IMR-90 (cell line): Measurements from ENCODE around the gene PHF20. TPM values are rescaled to one million over a fixed set of nuclear protein-coding genes. Genes with fewer than 3 reads are reported as not detected.

Source experiments
- ATAC-seq: fragments of 200-7000 bp; cut with Tn5 transposase; 2 replicates; pipeline ENCODE4 v1.9.1; 2020; ENCODE audit warnings: low read depth, mild to moderate bottlenecking, moderate library complexity
- BruUV-seq: library from RNA; stranded (reverse); fragments of 400-500 nt; replicated peaks from 2 replicates; lab custom pipeline; 2021; lab: Mats Ljungman, UMichigan
- CTCF ChIA-PET: fragments of 300-600 bp; formaldehyde crosslinking; extraction: SDS; loops from one replicate; lab custom pipeline; 2021; ENCODE audit warnings: antibody characterized with exemption; lab: Yijun Ruan, JAX
- POLR2A ChIA-PET: fragments of 300-600 bp; sonication (Branson Sonifier 250); formaldehyde crosslinking; loops from one replicate; lab custom pipeline; 2022; ENCODE audit warnings: antibody characterized with exemption; ENCODE audit not compliant: unreplicated experiment; lab: Charles Lee
- DNase-seq: peaks from one replicate; pipeline ENCODE4 v3.0.0; 2013
- H2AFZ ChIP-seq: replicated peaks from 2 replicates; pipeline ENCODE3; 2013; ENCODE audit warnings: low read length, mild to moderate bottlenecking; ENCODE audit not compliant: poor library complexity
- H2AK5ac ChIP-seq: 2 replicates; pipeline ENCODE4 v1.6.1; 2013; ENCODE audit warnings: low read depth, low read length, inconsistent platforms
- H2AK9ac ChIP-seq: replicated peaks from 2 replicates; pipeline ENCODE3; 2013; ENCODE audit warnings: mild to moderate bottlenecking, low read depth, low read length, moderate library complexity; ENCODE audit not compliant: poor library complexity
- H2BK120ac ChIP-seq: 2 replicates; pipeline ENCODE4 v1.6.1; 2013; ENCODE audit warnings: low read depth, low read length, inconsistent platforms
- H2BK15ac ChIP-seq: 3 replicates; pipeline ENCODE4 v1.6.1; 2013; ENCODE audit warnings: low read depth, low read length, inconsistent platforms
- H2BK20ac ChIP-seq: 2 replicates; pipeline ENCODE4 v1.6.1; 2013; ENCODE audit warnings: low read depth, mild to moderate bottlenecking, inconsistent platforms, low read length, moderate library complexity
- H2BK5ac ChIP-seq: 2 replicates; pipeline ENCODE4 v1.6.1; 2013; ENCODE audit warnings: mild to moderate bottlenecking, low read depth, low read length, inconsistent platforms; ENCODE audit not compliant: poor library complexity, severe bottlenecking
- H3K14ac ChIP-seq: replicated peaks from 2 replicates; pipeline ENCODE4 v1.6.1; 2013; ENCODE audit warnings: low read depth, low read length, inconsistent platforms
- H3K18ac ChIP-seq: 2 replicates; pipeline ENCODE4 v1.6.1; 2013; ENCODE audit warnings: low read depth, low read length, control low read depth
- H3K23ac ChIP-seq: 2 replicates; pipeline ENCODE4 v1.6.1; 2013; ENCODE audit warnings: low read depth, low read length, inconsistent platforms
- H3K27ac ChIP-seq: 2 replicates; pipeline ENCODE4 v1.5.1; 2013; ENCODE audit warnings: mild to moderate bottlenecking, control low read depth, low read length; ENCODE audit not compliant: insufficient read depth
- H3K27me3 ChIP-seq: 2 replicates; pipeline ENCODE4 v1.6.1; 2013; ENCODE audit warnings: low read length; ENCODE audit not compliant: control insufficient read depth, insufficient read depth
- H3K36me3 ChIP-seq: 2 replicates; pipeline ENCODE4 v1.6.1; 2013; ENCODE audit warnings: low read length, mixed read lengths; ENCODE audit not compliant: control insufficient read depth, insufficient read depth
- H3K4ac ChIP-seq: 2 replicates; pipeline ENCODE4 v1.6.1; 2013; ENCODE audit warnings: low read depth, low read length, inconsistent platforms
- H3K4me1 ChIP-seq: 2 replicates; pipeline ENCODE4 v1.6.1; 2013; ENCODE audit warnings: low read length, mixed read lengths; ENCODE audit not compliant: control insufficient read depth, insufficient read depth
- H3K4me2 ChIP-seq: 2 replicates; pipeline ENCODE4 v1.6.1; 2013; ENCODE audit warnings: low read depth, mild to moderate bottlenecking, control low read depth, low read length, moderate library complexity
- H3K4me3 ChIP-seq: 2 replicates; pipeline ENCODE4 v1.5.1; 2013; ENCODE audit warnings: low read depth, mild to moderate bottlenecking, control low read depth, low read length, moderate library complexity; ENCODE audit not compliant: insufficient read depth
- H3K56ac ChIP-seq: 2 replicates; pipeline ENCODE4 v1.6.1; 2013; ENCODE audit warnings: low read length, inconsistent platforms; ENCODE audit not compliant: insufficient read depth; ENCODE audit errors: extremely low read depth
- H3K79me1 ChIP-seq, 2 experiments: 2 replicates each; pipeline ENCODE4 v1.6.1; 2013; ENCODE audit warnings: low read length in 2 of 2, inconsistent platforms in 1 of 2, low read depth in 1 of 2
- H3K9ac ChIP-seq: 2 replicates; pipeline ENCODE4 v1.6.1; 2013; ENCODE audit warnings: low read depth, low read length, control low read depth
- H3K9me1 ChIP-seq: 2 replicates; pipeline ENCODE4 v1.6.1; 2013; ENCODE audit warnings: low read length, inconsistent platforms; ENCODE audit not compliant: insufficient read depth
- H3K9me3 ChIP-seq: 2 replicates; pipeline ENCODE4 v1.6.1; 2013; ENCODE audit warnings: low read length; ENCODE audit not compliant: control insufficient read depth, insufficient read depth
- H4K20me1 ChIP-seq: 2 replicates; pipeline ENCODE4 v1.6.1; 2013; ENCODE audit warnings: low read length, inconsistent platforms; ENCODE audit not compliant: insufficient read depth
- H4K5ac ChIP-seq: 2 replicates; pipeline ENCODE4 v1.6.1; 2013; ENCODE audit warnings: mild to moderate bottlenecking, low read depth, low read length, control low read depth
- H4K8ac ChIP-seq, 2 experiments: 2 replicates each; pipeline ENCODE4 v1.6.1; 2013; ENCODE audit warnings: low read depth in 2 of 2, low read length in 2 of 2, control low read depth in 1 of 2, inconsistent platforms in 1 of 2
- H4K91ac ChIP-seq: 2 replicates; pipeline ENCODE4 v1.6.1; 2013; ENCODE audit warnings: low read depth, low read length, inconsistent platforms; ENCODE audit not compliant: insufficient read depth
- BHLHE40 ChIP-seq: fragments of 150-350 bp; IDR thresholded peaks from 2 replicates; pipeline ENCODE4 v1.6.1; 2016; ENCODE audit warnings: mild to moderate bottlenecking, low read depth, low read length
- CEBPB ChIP-seq: IDR thresholded peaks from 2 replicates; pipeline ENCODE4 v1.6.1; 2012; ENCODE audit warnings: low read depth, low read length, improper control_type of control experiment
- CHD1 ChIP-seq: IDR thresholded peaks from 2 replicates; pipeline ENCODE4 v1.6.1; 2012; ENCODE audit warnings: low read depth, low read length, improper control_type of control experiment
- CTCF ChIP-seq: conservative IDR thresholded peaks from 2 replicates; pipeline ENCODE4 v1.5.1; 2012; ENCODE audit warnings: mild to moderate bottlenecking, low read depth, low read length, improper control_type of control experiment
- ELK1 ChIP-seq: fragments of 150-350 bp; IDR thresholded peaks from 2 replicates; pipeline ENCODE4 v1.6.1; 2016; ENCODE audit warnings: low read depth, mild to moderate bottlenecking, low read length, moderate library complexity, borderline replicate concordance
- FOS ChIP-seq: fragments of 150-350 bp; IDR thresholded peaks from 2 replicates; pipeline ENCODE4 v1.6.1; 2016; ENCODE audit warnings: low read depth, low read length
- MAFK ChIP-seq: IDR thresholded peaks from 2 replicates; pipeline ENCODE4 v1.6.1; 2012; ENCODE audit warnings: low read depth, low read length, improper control_type of control experiment
- MAZ ChIP-seq: IDR thresholded peaks from 2 replicates; pipeline ENCODE4 v1.6.1; 2012; ENCODE audit warnings: low read depth, mild to moderate bottlenecking, low read length, improper control_type of control experiment, moderate library complexity, borderline replicate concordance
- MXI1 ChIP-seq: IDR thresholded peaks from 2 replicates; pipeline ENCODE4 v1.6.1; 2012; ENCODE audit warnings: low read depth, mild to moderate bottlenecking, low read length, moderate library complexity, borderline replicate concordance
- NFE2L2 ChIP-seq: fragments of 150-350 bp; IDR thresholded peaks from 2 replicates; pipeline ENCODE4 v1.6.1; 2016; ENCODE audit warnings: low read depth, mild to moderate bottlenecking, low read length
- POLR2A ChIP-seq: IDR thresholded peaks from 2 replicates; pipeline ENCODE4 v1.6.1; 2012; ENCODE audit warnings: mild to moderate bottlenecking, low read depth, low read length
- RAD21 ChIP-seq: IDR thresholded peaks from 2 replicates; pipeline ENCODE4 v1.6.1; 2012; ENCODE audit warnings: low read length, improper control_type of control experiment
- RCOR1 ChIP-seq: IDR thresholded peaks from 2 replicates; pipeline ENCODE4 v1.6.1; 2012; ENCODE audit warnings: mild to moderate bottlenecking, low read length, improper control_type of control experiment; ENCODE audit not compliant: insufficient replicate concordance
- RFX5 ChIP-seq: IDR thresholded peaks from 2 replicates; pipeline ENCODE4 v1.8.0; 2012; ENCODE audit warnings: low read depth, mild to moderate bottlenecking, low read length, moderate library complexity
- SMC3 ChIP-seq: fragments of 150-350 bp; IDR thresholded peaks from 2 replicates; pipeline ENCODE4 v1.6.1; 2016; ENCODE audit warnings: low read depth, mild to moderate bottlenecking, antibody characterized with exemption, low read length, moderate library complexity
- USF2 ChIP-seq: fragments of 150-350 bp; IDR thresholded peaks from 2 replicates; pipeline ENCODE4 v1.6.1; 2017; ENCODE audit warnings: mild to moderate bottlenecking, antibody characterized with exemption, low read length, low read depth
- WGBS, 2 experiments: methylation state at CpG; one replicate each; pipeline versions ENCODE4 v1.1.5 to v1.1.7; 2013; ENCODE audit warnings: missing lambda C conversion rate in 2 of 2; ENCODE audit not compliant: insufficient read length in 1 of 2; ENCODE audit errors: extremely low coverage in 2 of 2; 5-methylcytosine and 5-hydroxymethylcytosine counted together
- dilution Hi-C: fragments of 300-500 bp; cut with HindIII; formaldehyde crosslinking; loops from one replicate; pipeline ENCODE4 v1.14.3; 2018; ENCODE audit warnings: low sequenced_read_pairs; ENCODE audit not compliant: unreplicated experiment
- in situ Hi-C: fragments of 300-500 bp; cut with MboI; formaldehyde crosslinking; loops from 3 replicates; pipeline ENCODE4 v1.14.3; 2019; ENCODE audit warnings: low sequenced_read_pairs, inconsistent platforms, mixed read lengths
- intact Hi-C: fragments of 100-400 bp; cut with micrococcal nuclease; formaldehyde crosslinking; loops from 2 replicates; pipeline ENCODE4 v1.10.0; 2022
- polyA plus RNA-seq, 3 experiments: library from polyadenylated mRNA; depleted of rRNA; stranded (reverse); fragments of >200 nt; gene quantifications; 2 replicates each; pipeline ENCODE4 v1.2.3, GENCODE V29; 2012; ENCODE audit warnings: low replicate concordance in 1 of 3
- total RNA-seq: library from RNA; depleted of rRNA; stranded (reverse); fragments of >200 nt; gene quantifications from 2 replicates; pipeline ENCODE4 v1.2.3, GENCODE V29; 2012

PHF20 gene
- total and polyA plus RNA-seq, 2 of the 4 experiments (the other 2 are of a cell fraction), result 22.0 to 22.5 TPM

GRCh38 chr20:35910254-35910653 lies 138.4 kb downstream of the PHF20 start:
- Histone ChIP-seq H4K5ac (no peak overlapping the region), H3K4me2 (no peak overlapping the region), H3K27ac (no peak overlapping the region), H3K27me3 (no peaks in the 10 kb centered on the region), H2BK5ac (no peak overlapping the region), H2BK15ac (no peak overlapping the region), H3K9me1 (peaks cover 9% of the 10 kb centered on the region), H4K20me1 (peaks cover 6% of the 10 kb centered on the region; the same call in 1 of the 2 replicates), H4K91ac (no peak overlapping the region), H3K9ac (no peak overlapping the region), H3K23ac (no peak overlapping the region), H3K4me1 (no peaks in the 10 kb centered on the region), H3K4ac (no peak overlapping the region), H3K9me3 (no peaks in the 10 kb centered on the region), H2BK20ac (no peak overlapping the region), H2BK120ac (no peak overlapping the region), H2AFZ (no peak overlapping the region), H2AK9ac (no peak overlapping the region), H4K8ac (no peak overlapping the region), H3K18ac (no peak overlapping the region), H3K14ac (no peak overlapping the region), H3K79me1 (peaks cover 43 to 55% of the 10 kb centered on the region in 2 experiments), H3K36me3 (peaks cover 32% of the 10 kb centered on the region), H2AK5ac (no peak overlapping the region), H3K56ac (no peak overlapping the region), H3K4me3 (no peak overlapping the region)
- DNase-seq, result no peak
- CTCF ChIA-PET, result no interaction called here
- in situ Hi-C loops (loop anchor here (25.0 kb wide), 1 partner anchor 398 kb away; no protein-coding TSS in a partner anchor), dilution Hi-C loops (no loop called here), intact Hi-C loops (no loop called here)
- TF ChIP-seq MXI1, result no peak
- no peak for TF ChIP-seq BHLHE40
- TF ChIP-seq CEBPB, result no peak
- no peak for TF ChIP-seq CHD1
- no peak for TF ChIP-seq RFX5
- TF ChIP-seq NFE2L2, result no peak
- no peak for TF ChIP-seq MAFK
- TF ChIP-seq MAZ, result no peak
- TF ChIP-seq RCOR1, result no peak
- no peak for TF ChIP-seq FOS
- no peak for TF ChIP-seq USF2
- no peak for TF ChIP-seq ELK1
- TF ChIP-seq POLR2A, result no peak
- no peak for TF ChIP-seq CTCF
- TF ChIP-seq RAD21, result no peak
- TF ChIP-seq SMC3, result no peak
- BruUV-seq, result no TSS peak
- no peak for ATAC-seq
- POLR2A ChIA-PET, result no interaction called here
- no CpG with 5 or more reads among the region's 3 CpGs for WGBS, 2 experiments
